ENCODE data around the gene ERGIC3.

ERGIC3 gene

DNA sequence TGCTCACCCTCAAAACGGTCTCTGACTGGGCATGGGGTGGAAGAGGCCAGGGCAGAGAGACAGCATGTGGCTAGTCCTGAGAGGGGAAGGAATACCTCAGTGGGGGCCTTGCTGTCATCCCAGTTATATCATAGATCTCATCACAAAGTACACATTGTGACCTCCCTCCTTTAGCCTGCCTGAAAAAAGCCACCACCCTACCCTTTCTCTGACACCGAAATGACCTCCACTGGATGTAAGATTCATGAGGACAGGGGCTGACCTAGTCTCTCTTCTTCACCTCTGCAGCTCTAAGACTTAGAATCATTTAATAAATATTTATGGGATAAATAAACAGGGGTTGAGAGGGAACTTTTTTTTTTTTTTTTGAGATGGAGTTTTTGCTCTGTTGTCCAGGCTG, 12.3 kb upstream of the ERGIC3 start, which contains the start of gene C20orf173:
Gene C20orf173, minus strand, starts transcription at position 101 of the 400 bp plus-strand sequence. CDS start 279 bp downstream, outside the sequence.
- TF ChIP-seq YY1 (IDR thresholded peaks at IDR 0.05; ENCODE audit: low read depth) (no peak), CREB1 (IDR thresholded peaks at IDR 0.05; ENCODE audit: low read depth) (no peak), NFIC (IDR thresholded peaks at IDR 0.05) (no peak), EGR1 (IDR thresholded peaks at IDR 0.05) (no peak), RAD21 (IDR thresholded peaks at IDR 0.05; ENCODE audit: low read depth) (no peak), CEBPB (IDR thresholded peaks at IDR 0.05) (no peak), ZBTB7A (IDR thresholded peaks at IDR 0.05; ENCODE audit: low read depth) (no peak), FOXM1 (IDR thresholded peaks at IDR 0.05; ENCODE audit: borderline replicate concordance, low read depth) (no peak), USF1 (IDR thresholded peaks at IDR 0.05) (no peak), TEAD4 (IDR thresholded peaks at IDR 0.05) (no peak), EP300 (IDR thresholded peaks at IDR 0.05; ENCODE audit: borderline replicate concordance) (no peak), TCF12 (IDR thresholded peaks at IDR 0.05; ENCODE audit: low read depth) (no peak)
- TF ChIP-seq, protein P1, sequence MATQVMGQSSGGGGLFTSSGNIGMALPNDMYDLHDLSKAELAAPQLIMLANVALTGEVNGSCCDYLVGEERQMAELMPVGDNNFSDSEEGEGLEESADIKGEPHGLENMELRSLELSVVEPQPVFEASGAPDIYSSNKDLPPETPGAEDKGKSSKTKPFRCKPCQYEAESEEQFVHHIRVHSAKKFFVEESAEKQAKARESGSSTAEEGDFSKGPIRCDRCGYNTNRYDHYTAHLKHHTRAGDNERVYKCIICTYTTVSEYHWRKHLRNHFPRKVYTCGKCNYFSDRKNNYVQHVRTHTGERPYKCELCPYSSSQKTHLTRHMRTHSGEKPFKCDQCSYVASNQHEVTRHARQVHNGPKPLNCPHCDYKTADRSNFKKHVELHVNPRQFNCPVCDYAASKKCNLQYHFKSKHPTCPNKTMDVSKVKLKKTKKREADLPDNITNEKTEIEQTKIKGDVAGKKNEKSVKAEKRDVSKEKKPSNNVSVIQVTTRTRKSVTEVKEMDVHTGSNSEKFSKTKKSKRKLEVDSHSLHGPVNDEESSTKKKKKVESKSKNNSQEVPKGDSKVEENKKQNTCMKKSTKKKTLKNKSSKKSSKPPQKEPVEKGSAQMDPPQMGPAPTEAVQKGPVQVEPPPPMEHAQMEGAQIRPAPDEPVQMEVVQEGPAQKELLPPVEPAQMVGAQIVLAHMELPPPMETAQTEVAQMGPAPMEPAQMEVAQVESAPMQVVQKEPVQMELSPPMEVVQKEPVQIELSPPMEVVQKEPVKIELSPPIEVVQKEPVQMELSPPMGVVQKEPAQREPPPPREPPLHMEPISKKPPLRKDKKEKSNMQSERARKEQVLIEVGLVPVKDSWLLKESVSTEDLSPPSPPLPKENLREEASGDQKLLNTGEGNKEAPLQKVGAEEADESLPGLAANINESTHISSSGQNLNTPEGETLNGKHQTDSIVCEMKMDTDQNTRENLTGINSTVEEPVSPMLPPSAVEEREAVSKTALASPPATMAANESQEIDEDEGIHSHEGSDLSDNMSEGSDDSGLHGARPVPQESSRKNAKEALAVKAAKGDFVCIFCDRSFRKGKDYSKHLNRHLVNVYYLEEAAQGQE (IDR thresholded peaks at IDR 0.05; ENCODE audit: low read depth), result no peak

DNA sequence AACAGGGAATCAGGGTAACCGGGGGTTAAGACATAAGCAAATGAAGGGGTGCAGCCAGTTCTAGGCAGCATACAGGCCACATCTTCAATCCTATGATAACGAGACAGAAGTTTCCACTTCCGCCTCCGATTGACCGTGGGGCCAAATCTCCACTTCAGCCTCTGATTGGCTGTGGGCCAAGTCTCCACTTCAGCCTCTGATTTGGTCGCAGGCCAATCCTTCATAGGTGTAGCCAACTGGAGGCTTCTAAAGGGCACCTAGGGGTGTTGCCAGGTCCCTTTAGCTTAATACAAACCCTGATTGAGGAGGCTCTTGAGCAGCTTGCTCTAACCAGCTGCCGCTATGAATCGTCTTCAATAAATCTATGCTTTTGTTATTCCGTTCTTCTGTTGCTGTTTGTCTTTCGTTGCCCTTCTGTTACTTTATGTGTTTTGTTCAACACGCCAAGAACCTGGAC, 2.1 kb upstream of the ERGIC3 start:
- no peak for TF ChIP-seq RAD21 (IDR thresholded peaks at IDR 0.05; ENCODE audit: low read depth)
- peak; percentile 70 for TF ChIP-seq NFIC (IDR thresholded peaks at IDR 0.05)
- TF ChIP-seq TEAD4 (IDR thresholded peaks at IDR 0.05), result no peak

DNA sequence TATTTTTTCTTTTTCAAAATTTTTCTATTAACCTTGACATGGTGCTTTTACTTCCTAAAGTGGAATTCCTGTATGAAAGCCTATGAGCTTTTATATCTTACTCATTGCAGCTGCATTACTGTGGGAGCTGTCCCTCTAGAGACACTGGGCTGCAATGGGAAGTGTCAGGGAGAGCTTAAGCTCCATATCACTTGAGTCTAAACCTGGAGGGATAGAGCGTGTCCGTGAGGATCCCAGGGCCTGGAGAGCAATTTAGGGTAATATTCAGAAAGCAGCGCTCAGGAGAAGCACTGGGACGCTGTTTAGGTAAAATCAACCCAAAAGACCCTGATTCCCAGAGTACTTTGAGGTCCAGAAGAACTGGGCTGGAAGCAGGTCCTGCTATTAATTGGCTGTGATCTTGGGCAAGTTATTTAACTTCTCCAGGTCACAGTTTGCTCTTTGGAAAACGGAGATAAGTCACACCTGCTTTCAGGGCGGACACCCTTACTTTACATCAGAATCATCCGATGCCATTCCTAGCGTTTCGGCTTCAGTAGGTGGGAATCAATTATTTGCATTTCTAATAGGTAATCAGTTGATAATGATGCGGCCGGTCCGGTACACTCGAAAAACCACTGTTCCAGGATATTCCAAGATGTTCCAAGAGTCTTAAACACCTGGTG, 628 bp upstream of the ERGIC3 start:
- TF ChIP-seq, protein P1 (IDR thresholded peaks at IDR 0.05; ENCODE audit: low read depth), result no peak
- no peak for TF ChIP-seq RAD21 (IDR thresholded peaks at IDR 0.05; ENCODE audit: low read depth)

- TF ChIP-seq TCF12 (IDR thresholded peaks at IDR 0.05; ENCODE audit: low read depth) (no peak), TEAD4 (IDR thresholded peaks at IDR 0.05) (no peak), CREB1 (IDR thresholded peaks at IDR 0.05; ENCODE audit: low read depth) (no peak), ZBTB7A (IDR thresholded peaks at IDR 0.05; ENCODE audit: low read depth) (no peak), RAD21 (IDR thresholded peaks at IDR 0.05; ENCODE audit: low read depth) (no peak), NFIC (IDR thresholded peaks at IDR 0.05) (no peak), TAF1 (IDR thresholded peaks at IDR 0.05; ENCODE audit: low read depth) (no peak), EGR1 (IDR thresholded peaks at IDR 0.05) (no peak), CEBPB (IDR thresholded peaks at IDR 0.05) (no peak), USF1 (IDR thresholded peaks at IDR 0.05) (no peak), YY1 (IDR thresholded peaks at IDR 0.05; ENCODE audit: low read depth) (no peak), EP300 (IDR thresholded peaks at IDR 0.05; ENCODE audit: borderline replicate concordance) (no peak), FOXM1 (IDR thresholded peaks at IDR 0.05; ENCODE audit: borderline replicate concordance, low read depth) (no peak)
- TF ChIP-seq, protein P2, sequence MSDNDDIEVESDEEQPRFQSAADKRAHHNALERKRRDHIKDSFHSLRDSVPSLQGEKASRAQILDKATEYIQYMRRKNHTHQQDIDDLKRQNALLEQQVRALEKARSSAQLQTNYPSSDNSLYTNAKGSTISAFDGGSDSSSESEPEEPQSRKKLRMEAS (IDR thresholded peaks at IDR 0.05), result no peak
- TF ChIP-seq, protein P1 (IDR thresholded peaks at IDR 0.05; ENCODE audit: low read depth), result no peak
Measured at GRCh38 chr20:35542990-35543389, 1.1 kb downstream of the ERGIC3 start.

DNA sequence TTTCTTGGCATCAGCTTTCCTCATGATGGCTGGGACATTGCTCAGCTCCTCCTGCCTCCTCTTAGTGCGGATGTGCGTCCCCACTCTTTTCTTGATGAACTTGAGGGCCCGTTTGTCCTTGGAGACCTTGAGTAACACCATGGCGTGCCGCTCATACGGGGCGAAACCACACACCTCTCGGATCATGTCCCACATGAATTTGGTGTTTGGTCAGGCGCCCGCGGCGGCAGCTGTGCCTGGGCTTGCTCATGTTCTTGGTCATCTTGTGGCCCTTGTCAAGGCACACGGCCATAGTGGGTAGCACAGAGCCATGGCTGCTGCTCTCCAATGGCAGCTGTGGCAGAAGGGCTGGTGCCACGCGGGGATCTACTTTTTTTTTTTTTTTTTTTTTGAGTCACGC, 2.6 kb downstream of the ERGIC3 start:
- TF ChIP-seq, protein P1 (IDR thresholded peaks at IDR 0.05; ENCODE audit: low read depth), result no peak
- TF ChIP-seq ZBTB7A (IDR thresholded peaks at IDR 0.05; ENCODE audit: low read depth), result no peak
- TF ChIP-seq YY1 (IDR thresholded peaks at IDR 0.05; ENCODE audit: low read depth), result no peak
- TF ChIP-seq EGR1 (IDR thresholded peaks at IDR 0.05), result no peak
- no peak for TF ChIP-seq RAD21 (IDR thresholded peaks at IDR 0.05; ENCODE audit: low read depth)
- TF ChIP-seq, protein P2 (IDR thresholded peaks at IDR 0.05), result no peak
